ENCODE data around the gene TPH2. TPM values are rescaled to one million over a fixed set of nuclear protein-coding genes. Genes with fewer than 3 reads are reported as not detected.
A peak's percentile ranks its signal among the peaks of the same experiment; 100 is the strongest.

Gene TPH2
- total RNA-seq, 1 experiment from 2014 or later: not detected

- ATAC-seq: no peak
Measured at GRCh38 chr12:71980538-71980937, 41.9 kb downstream of the TPH2 start.

GRCh38 chr12:71981149-71981548 lies 42.5 kb downstream of the TPH2 start:
- peak in 1 of 2 experiments; percentile 52; a peak in 1 of 4 replicates for TF ChIP-seq REST (IDR thresholded peaks at IDR 0.05; ENCODE audit: insufficient read depth in 1 of 2, low read depth in 2 of 2, low read length in 1 of 2)
- TF ChIP-seq, protein P1, sequence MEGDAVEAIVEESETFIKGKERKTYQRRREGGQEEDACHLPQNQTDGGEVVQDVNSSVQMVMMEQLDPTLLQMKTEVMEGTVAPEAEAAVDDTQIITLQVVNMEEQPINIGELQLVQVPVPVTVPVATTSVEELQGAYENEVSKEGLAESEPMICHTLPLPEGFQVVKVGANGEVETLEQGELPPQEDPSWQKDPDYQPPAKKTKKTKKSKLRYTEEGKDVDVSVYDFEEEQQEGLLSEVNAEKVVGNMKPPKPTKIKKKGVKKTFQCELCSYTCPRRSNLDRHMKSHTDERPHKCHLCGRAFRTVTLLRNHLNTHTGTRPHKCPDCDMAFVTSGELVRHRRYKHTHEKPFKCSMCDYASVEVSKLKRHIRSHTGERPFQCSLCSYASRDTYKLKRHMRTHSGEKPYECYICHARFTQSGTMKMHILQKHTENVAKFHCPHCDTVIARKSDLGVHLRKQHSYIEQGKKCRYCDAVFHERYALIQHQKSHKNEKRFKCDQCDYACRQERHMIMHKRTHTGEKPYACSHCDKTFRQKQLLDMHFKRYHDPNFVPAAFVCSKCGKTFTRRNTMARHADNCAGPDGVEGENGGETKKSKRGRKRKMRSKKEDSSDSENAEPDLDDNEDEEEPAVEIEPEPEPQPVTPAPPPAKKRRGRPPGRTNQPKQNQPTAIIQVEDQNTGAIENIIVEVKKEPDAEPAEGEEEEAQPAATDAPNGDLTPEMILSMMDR (IDR thresholded peaks at IDR 0.05): no peak
- no peaks in the 10 kb centered on the region for H3K36me3 ChIP-seq (ENCODE audit: control insufficient read depth, insufficient read depth, low read length)
- DNase-seq (ENCODE audit: low read depth, low spot score): no peak
- CTCF ChIA-PET: no interaction called here
- H3K27me3 ChIP-seq (ENCODE audit: control insufficient read depth, insufficient read depth, low read length): no peaks in the 10 kb centered on the region; the same call in 1 of the 2 replicates
- in situ Hi-C loops (cut with HindIII; ENCODE audit: low pct_unique_long_range_greater_than_20kb, low sequenced_read_pairs) (no loop called here), intact Hi-C loops (cut with micrococcal nuclease; ENCODE audit: unreplicated experiment) (no loop called here)
- H3K4me1 ChIP-seq (ENCODE audit: control insufficient read depth, insufficient read depth, low read length): no peaks in the 10 kb centered on the region
- no peak overlapping the region for H3K27ac ChIP-seq (ENCODE audit: low read length)
- no TSS peak for BruUV-seq (replicated peaks)
- POLR2A ChIA-PET: no interaction called here
- no peak for ATAC-seq
- no peak overlapping the region for H3K4me3 ChIP-seq (ENCODE audit: low read depth in 2 of 2, low read length in 2 of 2)
- H3K9me3 ChIP-seq (ENCODE audit: control insufficient read depth, insufficient read depth, low read depth, low read length): no peaks in the 10 kb centered on the region

More at GRCh38 chr12:71980538-71980937, 41.9 kb downstream of the TPH2 start:
- H3K36me3 ChIP-seq (ENCODE audit: control insufficient read depth, insufficient read depth, low read length): no peaks in the 10 kb centered on the region
- CTCF ChIA-PET: no interaction called here
- POLR2A ChIA-PET: no interaction called here
- H3K9me3 ChIP-seq (ENCODE audit: control insufficient read depth, insufficient read depth, low read depth, low read length): no peaks in the 10 kb centered on the region
- H3K27me3 ChIP-seq (ENCODE audit: control insufficient read depth, insufficient read depth, low read length): no peaks in the 10 kb centered on the region; the same call in 1 of the 2 replicates
- H3K4me3 ChIP-seq (ENCODE audit: low read depth in 2 of 2, low read length in 2 of 2): no peak overlapping the region
- intact Hi-C loops (cut with micrococcal nuclease; ENCODE audit: unreplicated experiment): no loop called here
- no peak overlapping the region for H3K27ac ChIP-seq (ENCODE audit: low read length)
- in situ Hi-C loops (cut with HindIII; ENCODE audit: low pct_unique_long_range_greater_than_20kb, low sequenced_read_pairs): no loop called here
- TF ChIP-seq TCF7L2 (IDR thresholded peaks at IDR 0.05; ENCODE audit: low read depth, low read length): no peak
- TF ChIP-seq REST (IDR thresholded peaks at IDR 0.05; ENCODE audit: insufficient read depth in 1 of 2, low read depth in 2 of 2, low read length in 1 of 2): no peak
- no peak for DNase-seq (ENCODE audit: low read depth, low spot score)
- H3K4me1 ChIP-seq (ENCODE audit: control insufficient read depth, insufficient read depth, low read length): no peaks in the 10 kb centered on the region
- BruUV-seq (replicated peaks): no TSS peak

DNA sequence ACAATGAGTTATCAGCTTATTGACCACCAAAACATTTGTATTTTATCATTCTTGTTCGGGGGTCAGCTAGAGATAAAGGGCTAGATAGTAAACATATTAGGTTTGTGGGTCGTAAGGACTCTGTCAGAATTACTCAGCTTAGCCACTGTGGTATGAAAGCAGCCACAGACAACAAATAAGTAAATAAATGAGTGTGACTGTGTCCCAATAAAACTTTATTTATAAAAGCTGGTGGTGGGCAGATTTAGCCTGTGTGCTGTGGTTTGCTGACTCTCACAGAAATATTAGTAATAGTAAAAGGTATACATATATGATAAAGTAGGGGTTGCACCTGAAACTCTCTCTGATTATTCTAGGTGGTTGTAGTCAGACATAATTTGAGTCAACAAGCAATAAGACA lies 56.1 kb downstream of the TPH2 start:
- no peak overlapping the region for H3K27ac ChIP-seq (ENCODE audit: low read length)
- peaks cover 15% of the 10 kb centered on the region for H3K27me3 ChIP-seq (ENCODE audit: control insufficient read depth, insufficient read depth, low read length)
- POLR2A ChIA-PET: no interaction called here
- H3K4me1 ChIP-seq (ENCODE audit: control insufficient read depth, insufficient read depth, low read length): no peaks in the 10 kb centered on the region
- ATAC-seq (no peak), DNase-seq (ENCODE audit: low read depth, low spot score) (no peak)
- intact Hi-C loops (cut with micrococcal nuclease; ENCODE audit: unreplicated experiment): no loop called here
- no peaks in the 10 kb centered on the region for H3K9me3 ChIP-seq (ENCODE audit: control insufficient read depth, insufficient read depth, low read depth, low read length)
- TF ChIP-seq SIN3A (IDR thresholded peaks at IDR 0.05; ENCODE audit: borderline replicate concordance, insufficient read depth, low read depth, low read length) (no peak), POLR2AphosphoS5 (IDR thresholded peaks at IDR 0.05; ENCODE audit: low read depth, low read length) (no peak), REST (IDR thresholded peaks at IDR 0.05; ENCODE audit: insufficient read depth in 1 of 2, low read depth in 2 of 2, low read length in 1 of 2) (no peak), TCF7L2 (IDR thresholded peaks at IDR 0.05; ENCODE audit: low read depth, low read length) (no peak)
- TF ChIP-seq, protein P1 (IDR thresholded peaks at IDR 0.05): no peak
- BruUV-seq (replicated peaks): no TSS peak
- H3K4me3 ChIP-seq (ENCODE audit: low read depth in 2 of 2, low read length in 2 of 2): no peak overlapping the region
- CTCF ChIA-PET: no interaction called here
- in situ Hi-C loops (cut with HindIII; ENCODE audit: low pct_unique_long_range_greater_than_20kb, low sequenced_read_pairs): no loop called here
- no peaks in the 10 kb centered on the region for H3K36me3 ChIP-seq (ENCODE audit: control insufficient read depth, insufficient read depth, low read length)
